T-helper 17 cell (primary cell): ENCODE results near the gene TYMP. TPM values are rescaled to one million over a fixed set of nuclear protein-coding genes. Genes with fewer than 3 reads are reported as not detected.
"Not testable (repeated sequence)": the region's sequence is repeated elsewhere in the genome, so short reads cannot be mapped to it uniquely, and the experiment has no call there.

Source experiments
- ATAC-seq: fragments of 150-1000 bp; cut with Tn5 transposase; 2 replicates; pipeline ENCODE4 v1.10.0; 2021; ENCODE audit warnings: mild to moderate bottlenecking, moderate library complexity
- DNase-seq, 3 donors: peaks; one replicate each; pipeline versions ENCODE4 v3.0.0 to v3.0.0-alpha.2; 2020 to 2021
- H3K9me3 ChIP-seq: one replicate; pipeline ENCODE4 v1.7.0; 2013; ENCODE audit warnings: low read length, mild to moderate bottlenecking; ENCODE audit not compliant: control insufficient read depth, poor library complexity, severe bottlenecking
- H3K27ac Mint-ChIP-seq: one replicate; pipeline ENCODE4 v1.8.0; 2022; ENCODE audit warnings: mild to moderate bottlenecking, moderate library complexity, mixed read lengths
- H3K27me3 Mint-ChIP-seq: one replicate; pipeline ENCODE4 v1.8.0; 2022; ENCODE audit warnings: mixed read lengths
- H3K36me3 Mint-ChIP-seq: one replicate; pipeline ENCODE4 v1.8.0; 2022; ENCODE audit warnings: low read depth, mixed read lengths
- H3K4me1 Mint-ChIP-seq: one replicate; pipeline ENCODE4 v1.8.0; 2022; ENCODE audit warnings: mild to moderate bottlenecking, mixed read lengths
- H3K4me3 Mint-ChIP-seq: one replicate; pipeline ENCODE4 v1.8.0; 2022; ENCODE audit warnings: mild to moderate bottlenecking, moderate library complexity, mixed read lengths
- total RNA-seq, 4 donors: library from RNA in 2 of 4; stranded (reverse) in 2 of 4; gene quantifications; one replicate each; pipeline ENCODE4 v1.2.3 and lab custom pipeline; 2022 to 2026

Gene TYMP
- total RNA-seq, 2 donors from 2014 or later = 22.3 to 25.9 TPM

- H3K27me3 Mint-ChIP-seq, ATAC-seq, H3K9me3 ChIP-seq, DNase-seq, H3K4me3 Mint-ChIP-seq, H3K36me3 Mint-ChIP-seq: not testable (repeated sequence)
- Mint-ChIP-seq H3K27ac (peak overlapping the region; percentile 100), H3K4me1 (peaks cover 40% of the 10 kb centered on the region)
Measured at GRCh38 chr22:50541667-50542026, 11.8 kb upstream of the TYMP start.

DNA sequence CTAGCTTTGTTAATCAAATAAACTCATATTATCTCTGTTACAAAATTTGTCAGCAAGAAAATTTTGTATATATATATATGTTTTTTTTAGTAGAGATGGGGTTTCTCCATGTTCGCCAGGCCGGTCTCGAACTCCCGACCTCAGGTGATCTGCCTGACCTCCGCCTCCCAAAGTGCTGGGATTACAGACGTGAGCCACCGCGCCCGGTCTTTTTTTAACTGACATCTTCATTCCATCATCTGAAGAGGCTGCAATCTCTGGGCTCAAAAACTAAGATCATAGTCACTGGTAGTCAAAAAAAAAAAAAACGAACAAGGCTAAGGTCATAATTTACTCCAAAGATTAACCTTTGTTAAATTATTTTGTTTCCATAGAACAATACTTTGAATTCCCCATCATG, 10.6 kb upstream of the TYMP start:
- peak overlapping the region; percentile 100 for H3K27ac Mint-ChIP-seq
- peaks cover 33% of the 10 kb centered on the region for H3K4me1 Mint-ChIP-seq
- no peak overlapping the region for H3K4me3 Mint-ChIP-seq
- no peak for DNase-seq
- no peaks in the 10 kb centered on the region for H3K36me3 Mint-ChIP-seq
- no peaks in the 10 kb centered on the region for H3K9me3 ChIP-seq
- no peak for ATAC-seq
- no peaks in the 10 kb centered on the region for H3K27me3 Mint-ChIP-seq

DNA sequence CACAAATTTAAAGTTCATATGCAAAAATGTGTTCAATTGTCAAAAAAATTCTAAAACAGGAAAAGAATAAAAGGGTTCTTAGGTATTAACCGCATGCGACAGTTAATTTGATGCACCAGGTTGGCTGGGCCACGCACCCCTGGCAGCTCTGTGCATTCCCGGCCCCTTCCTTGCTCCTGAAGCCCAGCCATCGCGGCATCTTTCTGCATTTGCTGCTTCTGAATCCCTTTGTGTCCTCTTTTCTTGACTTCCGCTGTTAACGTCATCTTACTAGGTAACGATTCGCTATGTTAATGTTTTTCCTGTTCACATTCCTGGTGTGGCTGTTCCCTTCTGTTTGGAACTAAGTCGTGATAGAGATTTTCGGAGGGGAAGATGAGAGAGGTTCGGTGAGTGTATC, 8.0 kb upstream of the TYMP start:
- Mint-ChIP-seq H3K4me1 (peaks cover 39% of the 10 kb centered on the region), H3K27ac (peak overlapping the region; percentile 100), H3K4me3 (peak overlapping the region; percentile 66)

GRCh38 chr22:50536226-50536625, 6.4 kb upstream of the TYMP start:
- DNase-seq (no peak), ATAC-seq (no peak)
- Mint-ChIP-seq H3K27ac (no peak overlapping the region), H3K4me1 (peaks cover 38% of the 10 kb centered on the region), H3K36me3 (peaks cover under 1% of the 10 kb centered on the region), H3K27me3 (no peaks in the 10 kb centered on the region), H3K4me3 (no peak overlapping the region)
- H3K9me3 ChIP-seq = no peaks in the 10 kb centered on the region

More for the DNA sequence above, 8.0 kb upstream of the TYMP start:
- H3K27me3 Mint-ChIP-seq = no peaks in the 10 kb centered on the region
- ATAC-seq (no peak), DNase-seq (no peak)
- no peaks in the 10 kb centered on the region for H3K36me3 Mint-ChIP-seq
- H3K9me3 ChIP-seq = no peaks in the 10 kb centered on the region

DNA sequence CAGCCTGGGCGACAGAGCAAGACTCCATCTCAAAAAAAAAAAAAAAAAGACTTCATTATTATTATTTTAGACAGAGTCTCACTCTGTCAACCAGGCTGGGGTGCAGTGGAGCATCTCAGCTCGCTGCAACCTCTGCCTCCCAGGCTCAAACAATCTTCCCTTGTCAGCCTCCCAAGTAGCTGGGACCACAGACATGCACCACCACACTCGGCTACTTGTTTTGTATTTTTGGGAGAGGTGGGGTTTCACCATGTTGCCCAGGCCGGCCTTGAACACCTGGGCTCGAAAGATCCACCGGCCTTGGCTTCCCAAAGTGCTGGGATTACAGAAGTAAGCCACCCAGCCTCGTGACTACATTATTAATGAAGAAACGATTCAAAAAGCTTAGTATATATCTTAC, 5.3 kb upstream of the TYMP start:
- no peaks in the 10 kb centered on the region for H3K9me3 ChIP-seq
- ATAC-seq (no peak), DNase-seq (no peak)
- Mint-ChIP-seq H3K4me1 (peaks cover 33% of the 10 kb centered on the region), H3K4me3 (no peak overlapping the region), H3K27ac (no peak overlapping the region), H3K36me3 (peaks cover 2% of the 10 kb centered on the region), H3K27me3 (no peaks in the 10 kb centered on the region)

- not testable (repeated sequence) for ATAC-seq, DNase-seq, H3K9me3 ChIP-seq, H3K27me3 Mint-ChIP-seq, H3K36me3 Mint-ChIP-seq
- Mint-ChIP-seq H3K4me1 (peaks cover 25% of the 10 kb centered on the region), H3K4me3 (peak overlapping the region; percentile 45), H3K27ac (peak overlapping the region; percentile 96)
Measured at GRCh38 chr22:50533856-50534711, 4.3 kb upstream of the TYMP start.

- H3K4me1 Mint-ChIP-seq = peaks cover 24% of the 10 kb centered on the region
- H3K27me3 Mint-ChIP-seq = no peaks in the 10 kb centered on the region
- no peaks in the 10 kb centered on the region for H3K9me3 ChIP-seq
- no peak for DNase-seq
- peak overlapping the region; percentile 95 for H3K4me3 Mint-ChIP-seq
- H3K27ac Mint-ChIP-seq = peak overlapping the region; percentile 96
- peaks cover 2% of the 10 kb centered on the region for H3K36me3 Mint-ChIP-seq
- ATAC-seq = no peak
Measured at GRCh38 chr22:50532824-50533796, 3.3 kb upstream of the TYMP start.

GRCh38 chr22:50531962-50532674, 2.3 kb upstream of the TYMP start:
- Mint-ChIP-seq H3K4me3 (peak overlapping the region; percentile 95), H3K27me3 (no peaks in the 10 kb centered on the region), H3K27ac (peak overlapping the region; percentile 96), H3K36me3 (peaks cover 2% of the 10 kb centered on the region), H3K4me1 (peaks cover 25% of the 10 kb centered on the region)
- ATAC-seq (no peak), DNase-seq (no peak)
- H3K9me3 ChIP-seq = no peaks in the 10 kb centered on the region

DNA sequence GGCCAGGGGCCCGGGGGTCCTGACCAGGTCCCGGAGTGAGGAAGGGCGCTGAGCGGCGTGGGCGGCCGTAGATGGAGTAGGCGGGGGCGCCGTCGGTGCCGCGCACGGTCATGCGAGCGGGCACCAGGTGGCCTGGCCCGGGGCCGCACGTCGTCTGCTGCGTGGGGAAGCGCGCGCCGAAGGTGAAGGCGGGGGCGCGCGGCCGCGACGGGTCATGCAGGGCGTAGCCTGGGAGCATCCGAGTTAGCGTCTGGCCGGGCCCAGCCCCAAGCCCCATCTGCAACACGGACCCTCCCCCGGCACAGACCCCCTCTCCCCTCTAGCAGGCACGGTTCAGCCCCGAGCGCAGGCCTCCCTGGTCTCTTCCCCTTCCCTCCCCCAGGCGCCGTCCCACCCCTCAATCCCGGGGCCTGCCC, 1.7 kb upstream of the TYMP start:
- Mint-ChIP-seq H3K27me3 (no peaks in the 10 kb centered on the region), H3K27ac (peak overlapping the region; percentile 96), H3K36me3 (peaks cover 2% of the 10 kb centered on the region), H3K4me3 (peak overlapping the region; percentile 95), H3K4me1 (peaks cover 30% of the 10 kb centered on the region)
- H3K9me3 ChIP-seq = no peaks in the 10 kb centered on the region
- ATAC-seq (peak; percentile 57), DNase-seq (peak; percentile 44 to 56 (median 46))

DNA sequence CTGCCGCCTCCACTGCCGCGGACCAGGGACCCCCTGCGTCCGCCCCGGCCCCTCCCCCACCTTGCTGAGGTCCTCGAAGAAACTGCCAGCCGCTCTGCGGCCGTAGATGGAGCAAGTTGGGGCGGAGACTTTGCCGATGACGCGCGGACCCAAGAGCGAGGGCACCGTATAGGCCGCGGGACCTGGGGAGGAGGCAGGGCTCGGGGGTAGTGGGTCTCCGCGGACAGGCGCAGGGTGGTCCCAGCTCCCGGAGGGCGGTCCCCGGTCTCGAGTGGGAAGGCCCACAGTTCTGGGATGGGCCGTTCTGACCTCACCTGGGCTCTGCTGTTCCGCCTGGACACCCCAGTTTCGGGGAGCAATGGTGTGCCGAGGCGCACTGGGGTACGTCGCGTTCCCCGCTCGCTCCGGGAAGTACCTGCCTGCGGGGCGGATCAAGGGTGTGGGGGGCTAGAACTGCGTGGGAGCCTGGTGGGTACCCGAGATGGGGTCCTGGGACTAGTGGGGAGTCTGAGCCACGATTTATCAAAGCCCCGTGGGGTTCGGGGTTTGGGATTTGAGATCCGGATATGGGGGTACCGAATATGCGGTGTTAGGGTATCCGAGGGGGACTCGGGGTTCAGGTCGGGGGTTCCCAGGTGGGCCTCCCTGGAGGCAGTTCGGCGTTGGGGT, 1.2 kb upstream of the TYMP start:
- DNase-seq (peak; percentile 60 to 62 (median 61)), ATAC-seq (peak; percentile 60)
- Mint-ChIP-seq H3K27me3 (no peaks in the 10 kb centered on the region), H3K27ac (peak overlapping the region; percentile 96), H3K4me3 (peak overlapping the region; percentile 95), H3K4me1 (peaks cover 30% of the 10 kb centered on the region), H3K36me3 (peaks cover 2% of the 10 kb centered on the region)
- H3K9me3 ChIP-seq = no peaks in the 10 kb centered on the region

GRCh38 chr22:50530580-50530876, 716 bp upstream of the TYMP start:
- ATAC-seq = no peak
- Mint-ChIP-seq H3K36me3 (peaks cover 2% of the 10 kb centered on the region), H3K4me3 (peak overlapping the region; percentile 95), H3K4me1 (peaks cover 30% of the 10 kb centered on the region), H3K27me3 (no peaks in the 10 kb centered on the region), H3K27ac (peak overlapping the region; percentile 96)
- no peak for DNase-seq
- no peaks in the 10 kb centered on the region for H3K9me3 ChIP-seq

DNA sequence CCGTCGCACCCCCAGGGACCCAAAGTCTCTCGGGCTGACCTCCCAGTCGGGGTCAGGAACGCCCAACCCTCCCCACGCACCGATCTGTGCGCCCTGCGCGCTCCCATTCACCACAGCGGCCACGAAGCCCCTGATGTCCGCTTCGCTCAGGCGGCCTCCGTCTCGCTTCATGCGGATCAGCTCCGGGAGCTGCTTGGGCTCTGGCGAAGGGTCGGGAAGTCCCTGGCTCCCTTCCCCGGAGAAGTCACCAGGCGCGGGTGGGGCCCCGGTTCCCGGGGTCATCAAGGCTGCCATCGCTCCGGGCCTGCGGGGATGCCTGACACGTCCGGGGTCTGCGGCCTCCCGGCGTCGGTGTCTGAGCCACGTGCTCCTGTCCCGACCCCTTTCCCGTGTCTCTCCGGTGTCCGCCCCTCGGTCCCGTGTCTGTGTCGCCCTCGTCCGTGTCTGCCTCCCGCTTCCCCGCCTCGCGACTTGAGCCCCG, 356 bp downstream of the TYMP start:
- ATAC-seq (no peak), DNase-seq (no peak)
- H3K27me3 Mint-ChIP-seq = no peaks in the 10 kb centered on the region
- no peak overlapping the region for H3K27ac Mint-ChIP-seq
- peak overlapping the region; percentile 82 for H3K4me3 Mint-ChIP-seq
- H3K36me3 Mint-ChIP-seq = peaks cover 2% of the 10 kb centered on the region
- no peaks in the 10 kb centered on the region for H3K9me3 ChIP-seq
- peaks cover 35% of the 10 kb centered on the region for H3K4me1 Mint-ChIP-seq
